Activated T-cell treated with anti-CD3 and anti-CD28 coated beads, Interleukin-2, amount 50 U/mL, for 1 hour (primary cell): Measurements from ENCODE around the gene ACACB.

Experiments used
- DNase-seq: peaks from one replicate; pipeline ENCODE4 v3.0.0-alpha.2; 2020

The ACACB gene

DNA sequence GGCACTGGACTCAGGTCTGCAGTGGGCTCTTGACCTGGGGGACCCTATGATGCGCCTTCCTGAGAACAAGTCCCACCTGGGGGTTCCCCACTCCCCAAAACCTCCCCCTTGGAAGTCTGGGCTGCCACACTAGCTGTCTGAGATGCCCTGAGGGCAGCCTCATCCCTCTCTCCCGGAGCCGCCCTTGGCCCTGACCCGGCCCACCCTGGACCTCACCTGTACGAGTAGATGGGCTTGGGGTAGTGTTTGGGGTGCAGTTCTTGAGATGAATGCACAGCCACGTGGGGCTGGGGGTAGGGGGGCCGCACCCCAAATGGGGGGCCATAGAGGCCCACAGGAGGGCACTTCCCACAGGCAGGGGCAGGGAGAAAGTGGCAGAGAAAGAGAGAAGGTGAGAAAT, 170.8 kb downstream of the ACACB start:
- DNase-seq = no peak

DNA sequence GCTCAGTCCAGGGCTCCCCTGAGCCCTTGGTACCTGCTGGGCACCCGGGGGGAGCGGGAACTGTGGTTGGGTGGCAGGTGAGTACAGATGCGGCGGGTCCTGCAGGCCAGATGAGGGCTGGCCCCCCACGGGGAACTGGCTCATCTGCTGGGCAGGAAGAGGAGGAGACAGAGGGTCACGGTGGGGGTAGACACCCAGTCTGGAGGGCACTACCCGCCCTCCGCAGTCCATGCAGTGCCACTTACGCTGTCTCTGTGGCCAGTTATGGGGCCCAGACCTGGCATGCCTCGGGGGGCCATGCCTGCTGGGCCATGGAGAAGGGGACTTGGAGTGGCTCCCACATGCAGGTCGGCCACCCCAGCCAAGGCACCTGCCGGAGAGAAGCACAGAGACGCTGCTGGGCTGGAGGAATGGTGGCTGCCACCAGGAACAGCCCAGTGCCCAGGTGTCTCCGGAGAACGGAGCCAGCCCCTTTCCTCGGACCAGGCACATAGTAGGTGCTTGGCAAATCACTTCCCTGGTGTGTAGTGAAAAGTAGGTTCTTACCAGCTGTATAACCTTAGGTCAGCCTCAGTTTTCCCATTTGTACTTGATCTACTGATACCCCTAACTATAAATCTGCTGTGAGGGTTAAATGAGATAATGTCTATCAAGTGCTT, 171.6 kb downstream of the ACACB start:
- no peak for DNase-seq

DNA sequence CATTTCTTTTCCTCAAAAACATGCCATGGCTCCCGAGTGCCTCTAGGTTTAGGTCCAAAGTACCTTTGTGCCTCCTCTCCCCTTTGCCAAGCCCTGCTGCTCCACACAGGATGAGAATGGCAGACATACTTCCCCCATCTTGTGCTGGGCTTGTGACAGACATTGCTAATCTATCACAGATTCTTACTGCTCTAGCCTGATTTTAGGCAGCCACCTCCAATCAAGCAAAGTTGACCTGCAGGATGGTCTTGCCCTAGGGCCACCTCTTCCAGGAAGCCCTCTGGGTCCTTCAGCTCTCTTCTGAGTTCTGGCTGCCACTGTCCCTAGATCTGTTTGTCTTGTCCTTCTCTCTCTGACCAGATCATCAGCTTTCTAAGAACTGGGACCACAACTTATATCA, 172.2 kb downstream of the ACACB start:
- no peak for DNase-seq

DNA sequence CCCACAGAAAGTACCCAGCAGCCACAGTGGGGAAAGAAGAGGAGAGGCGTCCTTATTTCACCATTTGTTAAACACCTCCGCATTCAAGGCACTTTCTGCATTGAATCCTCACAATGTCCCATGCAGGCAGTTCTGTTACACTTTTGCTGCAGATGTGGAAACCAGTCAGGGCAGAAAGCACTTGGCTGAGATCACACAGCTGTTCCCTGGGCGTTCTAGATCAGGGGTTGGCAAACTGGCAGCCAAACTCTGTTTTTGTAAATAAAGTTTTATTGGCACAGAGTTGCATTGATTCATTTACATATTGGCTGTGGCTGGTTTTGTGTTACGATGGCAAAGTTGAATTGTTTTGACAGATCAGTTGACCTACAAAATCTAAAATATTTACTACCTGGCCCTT, 172.6 kb downstream of the ACACB start:
- no peak for DNase-seq

DNA sequence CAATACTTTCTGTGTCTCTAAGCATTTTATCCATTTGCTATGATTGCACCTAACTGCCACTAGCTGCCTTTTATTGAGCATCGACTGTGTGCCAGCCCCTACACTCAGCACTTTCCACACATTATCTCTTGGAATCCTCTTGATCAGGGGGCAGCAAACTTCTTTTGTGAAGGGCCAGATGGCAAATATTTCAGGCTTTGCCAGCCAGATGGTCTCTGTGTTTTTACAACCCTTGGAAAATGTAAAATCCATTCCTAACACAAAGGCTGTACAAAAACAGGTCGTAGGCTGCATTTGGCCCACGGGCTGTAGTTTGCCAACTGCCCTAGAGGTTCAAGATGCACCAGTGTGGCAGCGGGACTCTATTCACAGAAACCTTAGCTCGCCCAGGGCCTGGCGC, 173.2 kb downstream of the ACACB start:
- no peak for DNase-seq

DNA sequence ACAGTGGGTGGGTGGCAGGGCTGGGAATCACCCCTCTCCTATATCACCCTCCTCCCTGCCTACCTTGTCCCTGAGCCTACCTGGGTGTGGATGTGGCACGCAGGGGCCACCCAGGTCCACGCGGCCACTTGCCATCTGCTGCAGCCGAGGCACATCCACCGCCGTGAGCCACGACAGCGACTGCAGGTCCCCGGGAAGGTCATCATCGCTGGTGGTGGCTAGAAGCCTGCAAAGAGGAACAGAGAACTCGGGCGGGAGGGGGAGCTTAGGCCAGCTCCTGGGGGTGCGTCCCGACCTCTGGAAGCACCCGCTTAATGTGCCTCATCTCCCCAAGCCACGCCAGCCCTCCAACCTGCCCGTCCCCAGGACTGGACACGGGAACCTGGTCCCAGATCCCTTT, 173.7 kb downstream of the ACACB start:
- no peak for DNase-seq

DNA sequence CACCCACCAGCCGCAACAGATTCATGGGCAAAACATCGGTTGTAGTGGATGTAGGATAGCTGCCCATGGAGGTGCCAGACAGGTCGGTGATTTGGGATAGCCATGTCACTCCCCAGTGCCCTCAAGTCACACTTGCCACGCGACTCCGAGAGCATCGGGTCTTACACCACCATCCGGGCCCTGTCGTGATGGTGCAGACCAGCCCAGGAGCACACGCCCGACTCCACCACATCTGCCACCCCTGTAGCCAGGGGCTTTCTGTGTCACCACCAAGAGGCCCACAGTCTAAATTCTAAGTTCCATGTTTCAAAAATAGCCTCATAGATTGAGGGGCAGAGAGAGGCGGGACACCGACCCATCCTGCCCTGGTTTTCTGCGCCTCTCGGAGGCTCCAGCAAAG, 174.7 kb downstream of the ACACB start:
- no peak for DNase-seq

DNA sequence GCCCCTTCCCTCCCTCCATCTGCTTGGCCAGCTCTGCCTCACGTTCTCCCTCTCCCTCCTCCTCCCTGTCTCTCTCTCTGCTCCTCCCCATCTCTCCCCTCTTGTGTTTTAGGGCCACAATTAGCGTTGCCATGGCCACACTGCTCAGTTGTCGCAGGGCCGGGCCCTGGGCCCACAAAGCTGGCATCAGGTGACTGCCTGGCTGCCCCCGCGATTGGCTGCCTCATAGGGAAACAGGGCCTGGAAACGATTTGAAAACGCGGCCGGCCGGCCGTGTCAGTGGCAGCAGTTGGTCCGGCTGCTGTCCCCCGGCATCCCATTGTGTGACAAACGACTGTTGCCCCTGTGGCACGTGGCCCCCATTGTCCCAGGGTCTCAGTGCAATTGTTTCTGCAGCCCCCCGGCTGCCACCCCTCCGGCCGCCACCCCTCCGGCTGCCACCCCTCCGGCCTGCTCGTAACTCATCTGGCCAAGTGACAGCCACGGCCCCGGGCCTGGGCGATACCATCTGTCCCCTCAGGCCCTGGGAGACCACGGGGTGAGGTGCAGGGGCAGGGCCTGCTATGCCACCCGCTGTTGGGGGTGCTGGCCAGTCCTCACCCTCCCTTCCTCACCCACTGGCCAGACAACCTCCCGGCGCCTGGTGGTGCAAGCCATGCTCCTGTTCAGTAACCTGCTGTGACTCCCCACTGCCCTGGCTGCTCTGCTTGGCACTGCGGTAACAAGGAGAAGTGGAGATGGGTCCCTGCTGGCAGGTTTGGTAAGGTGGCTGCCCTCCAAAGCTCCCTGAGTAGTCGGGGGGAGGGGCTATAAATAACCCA, 175.3 kb downstream of the ACACB start:
- DNase-seq = no peak

DNA sequence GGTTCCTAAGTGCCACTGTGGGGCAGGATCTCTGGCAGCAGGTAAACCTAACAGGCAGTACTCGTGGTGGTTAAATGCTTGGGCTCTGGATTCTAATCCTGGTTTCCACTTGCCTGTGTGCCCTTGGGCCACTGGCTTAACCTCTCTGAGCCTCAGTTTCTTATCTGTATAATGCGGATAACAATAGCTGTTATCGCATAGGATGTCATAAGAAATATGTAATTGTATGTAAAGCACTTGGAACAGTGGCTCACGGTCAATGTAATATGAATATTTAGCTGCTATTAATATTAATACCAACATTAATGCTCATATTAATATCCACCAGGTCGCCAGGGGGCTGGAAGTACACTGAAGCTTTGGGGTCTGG, 175.9 kb downstream of the ACACB start:
- no peak for DNase-seq

DNA sequence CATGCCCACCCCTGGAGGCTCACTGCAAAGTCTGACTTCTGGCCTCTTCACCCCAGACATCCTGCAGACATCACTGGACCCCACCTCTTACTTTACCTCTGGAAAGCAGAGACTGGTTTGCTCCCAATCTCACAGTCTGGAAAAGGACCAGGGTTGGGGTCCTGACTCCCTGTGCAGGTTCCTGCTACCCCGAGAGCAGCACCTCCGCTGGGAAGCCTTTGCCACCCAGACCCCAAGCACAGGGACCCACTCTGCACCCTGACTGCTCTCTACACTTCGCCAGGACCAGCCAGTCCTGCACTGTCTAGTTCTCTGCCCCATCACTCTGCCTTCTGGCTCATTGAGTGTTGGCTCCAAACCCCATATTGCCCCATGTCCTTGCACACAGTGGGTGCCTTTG, 176.7 kb downstream of the ACACB start:
- no peak for DNase-seq

DNA sequence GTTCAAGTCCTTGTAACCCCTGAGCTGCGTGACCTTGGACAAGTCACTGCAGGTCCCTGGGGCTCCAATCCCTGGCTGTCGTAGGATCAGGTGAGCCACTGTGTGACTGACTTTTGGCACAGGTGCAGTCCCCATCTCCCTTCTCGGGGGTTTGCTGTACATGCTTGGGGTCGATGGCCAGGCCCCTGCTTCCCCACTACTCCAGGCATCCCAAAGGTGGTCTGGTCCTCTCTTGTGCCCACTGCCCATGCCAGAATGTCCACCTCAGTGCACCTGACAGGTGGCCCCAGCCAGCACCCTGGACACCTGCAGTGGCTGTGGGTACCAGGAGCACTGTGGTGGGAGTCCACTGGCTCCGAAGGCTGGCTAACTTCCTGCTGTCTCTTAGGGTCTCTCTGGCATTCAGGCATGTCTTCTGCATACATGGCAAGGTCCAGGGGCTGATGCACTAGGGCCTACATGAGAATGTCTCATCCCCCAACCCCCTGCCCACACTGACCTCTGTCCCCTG, 178.0 kb downstream of the ACACB start:
- DNase-seq = no peak

DNA sequence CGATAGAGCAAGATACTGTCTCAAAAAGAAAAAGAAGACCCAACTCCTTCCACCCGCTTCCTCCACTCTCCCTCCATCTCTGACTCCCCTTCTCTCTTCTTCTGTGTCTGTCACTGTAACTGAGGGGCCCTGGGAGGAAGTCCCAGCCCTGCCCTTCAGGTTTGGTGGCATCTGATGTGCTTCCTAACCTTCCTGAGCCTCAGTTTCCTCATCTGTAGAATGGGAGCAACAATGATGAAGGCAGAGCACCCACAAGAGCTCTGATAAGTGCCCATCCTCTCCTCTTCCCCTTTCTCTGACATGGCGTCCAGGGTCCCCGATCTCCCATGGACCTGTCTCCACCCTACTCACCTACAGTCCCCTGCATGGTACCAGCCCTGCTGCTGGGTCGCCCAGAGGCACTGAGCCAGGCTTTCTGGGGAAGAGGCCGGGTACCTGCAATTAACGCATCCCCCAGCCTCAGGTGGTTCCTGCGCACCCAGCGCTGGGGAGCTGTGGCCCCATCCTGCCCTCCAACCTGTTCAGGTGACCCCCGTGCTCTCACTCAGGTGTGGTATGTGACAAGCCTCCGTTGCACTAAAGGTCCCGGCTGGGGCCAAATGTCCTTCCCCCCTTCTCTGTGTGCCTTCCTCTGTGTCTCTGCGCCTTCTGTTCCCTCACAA, 179.5 kb downstream of the ACACB start:
- no peak for DNase-seq

DNA sequence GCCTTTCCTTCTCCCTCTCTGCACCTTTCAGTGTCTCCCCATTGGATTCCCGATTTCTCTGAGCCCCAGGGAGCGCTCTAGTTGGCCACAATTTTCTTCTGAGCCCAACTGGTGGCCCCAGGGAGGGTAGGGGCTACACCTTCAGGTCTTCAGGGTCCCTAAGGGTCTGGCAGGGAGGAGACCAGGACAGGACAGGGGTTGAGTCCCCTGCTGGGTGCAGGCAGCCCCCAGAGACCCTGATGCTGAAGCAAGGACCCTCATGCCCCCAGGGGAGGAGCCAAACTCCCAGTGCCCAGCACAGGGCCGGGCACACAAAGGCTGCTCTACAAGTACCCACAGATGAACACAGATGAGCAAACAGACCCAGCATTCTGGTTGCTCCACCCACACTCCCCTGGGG, 180.0 kb downstream of the ACACB start:
- no peak for DNase-seq

DNA sequence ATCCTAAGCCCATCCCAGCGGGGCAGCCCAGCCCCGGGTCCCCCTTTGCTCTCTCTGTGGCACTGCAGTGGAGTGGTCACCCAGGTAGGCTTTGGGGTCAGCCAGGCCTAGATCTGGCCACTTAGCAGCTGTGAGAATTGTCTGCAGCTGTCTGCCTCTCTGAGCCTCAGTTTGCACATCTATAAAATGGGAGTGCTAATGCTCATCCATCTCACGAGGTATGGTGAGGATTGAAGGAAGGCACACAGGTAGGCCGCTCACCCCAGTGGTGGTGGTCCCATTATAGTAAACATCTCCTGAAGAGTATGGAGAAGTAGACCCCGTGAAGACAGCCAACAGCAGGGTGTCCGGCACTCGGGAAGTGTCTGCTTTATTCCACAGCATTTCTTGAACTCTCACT, 183.5 kb downstream of the ACACB start:
- no peak for DNase-seq

DNA sequence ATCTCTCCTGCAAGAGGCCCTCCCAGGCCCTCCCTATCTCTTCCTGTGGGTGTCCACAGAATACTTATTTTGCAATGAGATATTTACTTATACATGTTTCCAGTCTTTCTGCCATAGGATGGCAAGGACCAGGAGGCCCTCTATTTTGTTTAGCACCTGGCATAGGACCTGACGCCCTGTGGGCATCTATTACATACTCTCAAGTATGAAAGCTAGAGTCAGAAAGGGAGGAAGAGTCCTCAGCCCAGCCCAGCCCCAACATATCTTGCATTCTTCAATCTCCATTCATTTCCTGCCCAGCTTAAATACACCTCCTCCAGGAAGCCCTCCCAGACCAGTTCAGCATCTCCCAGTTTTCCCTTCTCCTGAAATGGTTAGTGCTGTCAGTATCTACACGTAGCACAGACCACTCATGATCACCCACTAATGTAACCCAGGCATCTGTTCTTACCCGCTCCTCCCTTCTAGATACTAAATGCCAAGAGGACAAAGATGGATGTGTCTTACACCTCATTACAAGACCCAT, 185.3 kb downstream of the ACACB start:
- DNase-seq = no peak

DNA sequence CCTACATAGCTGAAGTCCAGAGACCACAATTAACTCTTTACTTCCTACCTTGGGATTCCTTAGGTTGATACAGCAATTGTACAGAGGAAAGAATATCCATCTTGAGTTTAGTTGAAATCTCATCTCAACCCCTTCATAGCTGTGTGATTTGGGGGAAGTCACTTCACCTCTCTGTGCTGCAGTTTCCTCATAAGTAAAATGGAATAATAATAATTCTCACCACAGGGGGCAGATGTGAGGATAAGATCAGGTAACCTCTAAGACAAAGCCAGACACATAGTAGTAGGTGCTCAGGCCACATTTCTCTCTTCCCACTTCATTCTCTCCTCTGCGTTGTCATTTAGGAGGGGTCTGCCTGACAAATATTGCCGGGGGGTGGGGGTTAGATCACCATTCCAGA, 186.0 kb downstream of the ACACB start:
- DNase-seq = no peak

DNA sequence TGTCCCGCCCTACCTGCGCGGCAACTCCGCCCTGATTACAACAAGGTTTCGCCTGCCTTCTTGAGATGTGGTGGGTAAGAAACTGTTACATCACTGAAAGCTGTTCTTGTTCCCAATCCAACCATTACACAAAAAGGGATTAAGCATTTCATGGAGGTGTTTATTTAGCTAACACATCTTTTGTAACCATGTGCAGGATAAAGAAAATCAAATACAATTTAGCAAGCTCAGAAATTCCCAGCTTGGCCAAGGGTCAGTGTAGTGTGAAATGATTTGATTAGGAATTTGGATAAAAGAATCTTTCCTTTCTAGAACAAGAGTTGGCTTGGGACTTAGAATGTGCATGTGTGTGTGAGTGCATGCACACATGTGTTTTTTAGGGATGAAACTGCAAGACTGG, 186.4 kb downstream of the ACACB start:
- no peak for DNase-seq

DNA sequence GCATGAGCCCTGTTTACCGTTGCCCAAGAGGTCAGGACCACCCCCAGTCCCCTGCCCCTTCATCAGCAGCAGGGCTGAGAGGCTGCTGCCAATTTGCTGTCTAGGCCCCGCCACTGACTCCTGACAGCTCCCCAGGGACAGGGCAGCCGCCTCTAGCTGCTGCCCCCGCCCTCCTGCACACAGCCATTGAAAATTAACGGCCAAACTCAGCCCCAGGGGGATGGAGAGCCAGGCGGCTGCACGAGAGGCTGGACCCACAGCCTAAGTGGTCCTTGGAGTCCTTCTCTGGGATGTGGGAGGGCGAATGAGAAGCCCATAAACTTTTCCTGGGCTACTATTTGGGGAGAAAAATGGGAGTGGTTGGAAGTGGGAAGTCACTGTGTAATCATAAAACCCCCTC, 188.1 kb downstream of the ACACB start:
- no peak for DNase-seq

DNA sequence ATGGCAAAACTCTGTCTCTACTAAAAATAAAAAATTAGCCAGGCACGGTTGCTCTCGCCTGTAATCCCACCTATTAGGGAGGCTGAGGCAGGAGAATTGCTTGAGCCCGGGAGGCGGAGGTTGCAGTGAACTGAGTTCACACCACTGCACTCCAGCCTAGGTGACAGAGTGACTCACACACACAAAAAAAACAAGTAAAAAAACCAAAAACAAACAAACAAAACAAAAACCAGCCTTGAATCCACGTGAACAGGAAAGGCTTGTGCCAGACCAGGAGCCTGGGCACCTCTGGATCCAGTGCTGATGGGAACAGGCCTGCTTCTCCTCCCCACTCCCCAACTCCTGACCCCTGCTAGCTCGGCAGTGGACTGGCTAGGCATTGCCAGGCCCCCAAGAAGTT, 189.2 kb downstream of the ACACB start:
- DNase-seq = no peak

DNA sequence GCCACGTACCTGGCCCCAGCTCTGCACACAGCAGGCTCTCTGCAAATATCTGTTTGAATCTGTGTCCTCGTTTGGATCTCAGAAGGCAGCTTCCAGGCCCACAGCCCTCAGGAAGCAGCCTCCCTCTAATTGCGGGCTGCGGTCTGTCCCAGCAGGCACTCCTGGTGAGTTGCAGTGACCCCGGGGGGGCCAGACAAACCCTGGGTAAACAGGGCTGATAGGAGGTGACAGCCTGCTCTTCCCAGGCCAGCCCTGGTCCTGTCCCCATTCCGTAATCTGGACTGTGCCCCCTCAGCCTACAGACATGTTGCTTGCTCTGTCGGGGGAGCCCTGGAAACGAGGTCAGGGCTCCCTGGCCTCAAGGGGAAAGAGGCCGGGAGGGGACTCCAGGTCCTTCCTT, 190.7 kb downstream of the ACACB start:
- no peak for DNase-seq

DNA sequence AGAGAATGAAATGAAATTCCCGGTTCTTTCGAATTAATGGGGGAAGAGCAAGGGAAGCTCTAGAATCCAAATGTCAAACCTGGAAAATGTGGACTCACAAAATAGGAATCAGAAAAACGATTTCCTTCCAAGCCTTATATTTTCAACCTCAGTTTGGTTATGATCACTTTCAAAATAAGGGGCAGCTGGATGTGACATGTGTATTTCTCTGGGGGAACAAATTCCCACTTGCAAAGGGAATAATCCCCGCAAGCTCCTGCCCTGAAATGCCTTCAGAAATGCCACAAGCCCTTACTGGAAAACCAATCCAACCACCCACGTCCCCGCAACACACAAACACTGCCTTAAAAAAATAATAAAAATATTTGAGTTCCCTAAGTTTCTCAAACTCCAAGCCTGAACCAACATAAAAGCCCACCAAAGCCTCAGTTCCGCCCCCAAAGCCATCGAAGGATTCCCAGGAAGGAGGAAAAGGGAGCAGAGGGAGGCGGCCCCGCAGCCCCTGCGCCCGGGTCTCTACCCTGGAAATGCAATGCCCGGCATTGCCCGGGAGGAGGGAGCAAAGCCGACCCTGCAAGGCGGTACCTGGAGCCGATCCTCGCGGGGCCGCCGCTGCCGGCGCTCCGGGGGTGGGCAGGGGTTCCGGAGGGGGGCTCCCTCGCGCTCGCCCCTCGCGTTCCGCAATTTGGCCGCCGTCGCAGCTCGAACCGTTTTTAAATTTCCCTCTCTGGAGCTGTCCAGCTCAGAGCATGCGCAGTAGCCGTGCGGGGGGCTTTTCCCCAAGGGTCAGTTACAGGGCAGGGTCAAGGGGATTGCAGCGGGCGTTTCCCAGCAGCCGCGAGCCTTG, 192.4 kb downstream of the ACACB start, which contains the start of gene FOXN4:
TSS of gene FOXN4 (minus strand) at position 751 of the 847 bp plus-strand sequence. CDS start 963 bp downstream, outside the sequence.
- DNase-seq = no peak

DNA sequence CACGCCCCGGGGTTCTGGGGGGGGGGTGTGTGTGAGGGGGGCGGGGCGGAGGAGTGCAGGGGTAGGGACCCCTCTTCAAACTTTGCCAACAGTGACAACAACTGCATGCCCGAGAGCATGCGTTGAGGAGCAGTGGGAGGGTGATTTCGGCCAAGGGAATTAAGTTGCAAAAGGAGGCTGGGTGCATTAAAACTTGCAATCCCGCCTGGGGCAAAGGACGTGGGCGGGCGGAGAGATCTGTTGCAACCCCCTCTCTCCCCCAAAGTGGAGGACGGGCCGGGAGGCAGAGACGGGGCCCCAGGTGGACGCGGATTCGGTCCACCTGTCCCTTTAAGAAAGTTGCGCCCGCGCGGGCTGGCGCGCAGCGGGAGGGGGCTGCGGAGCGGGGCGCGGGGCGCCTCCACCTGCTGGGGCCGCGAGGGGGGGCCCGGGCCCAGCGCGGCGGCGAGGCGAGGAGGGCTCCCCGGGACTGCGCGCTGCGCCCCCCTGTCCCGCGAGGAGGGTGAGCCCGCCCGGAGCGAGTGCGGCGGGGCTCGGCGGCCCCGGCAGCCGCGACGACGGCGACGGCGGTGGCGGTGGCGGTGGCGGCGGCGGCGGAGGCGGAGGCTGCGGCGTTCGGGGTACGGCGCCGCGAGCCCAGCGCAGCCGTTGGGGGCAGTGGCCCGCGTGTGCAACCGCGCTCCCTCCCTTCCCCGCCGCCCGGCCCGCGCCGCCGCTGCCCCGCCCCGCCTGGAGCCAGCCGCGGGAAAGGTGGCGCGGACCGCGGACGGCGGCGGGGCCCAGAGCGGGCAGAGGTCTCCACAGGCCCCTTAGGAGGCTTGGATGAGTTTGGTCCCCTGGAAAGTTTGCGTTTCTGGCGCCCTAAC, 193.2 kb downstream of the ACACB start:
- DNase-seq = no peak
